Breast epithelium (tissue), 4 donors: ENCODE data around the gene SUPT4H1. TPM values are rescaled to one million over a fixed set of nuclear protein-coding genes. Genes with fewer than 3 reads are reported as not detected.

Experiments used
- DNase-seq, 2 donors: peaks; one replicate each; pipeline ENCODE4 v3.0.0-alpha.2; 2019; ENCODE audit warnings: low spot score in 2 of 2
- H3K27ac ChIP-seq, 2 donors: fragments of 200-600 bp; sonication (generic) in 1 of 2; one replicate each; pipeline ENCODE4 v1.5.1; 2016 to 2019; ENCODE audit warnings: mild to moderate bottlenecking in 1 of 2
- H3K27me3 ChIP-seq, 2 donors: fragments of 200-600 bp; sonication (generic) in 1 of 2; one replicate each; pipeline versions ENCODE4 v1.5.1 to v1.6.0; 2017 to 2019; ENCODE audit warnings: control low read depth in 1 of 2, mild to moderate bottlenecking in 1 of 2
- H3K36me3 ChIP-seq: fragments of 200-600 bp; one replicate; pipeline ENCODE4 v1.5.1; 2019
- H3K4me1 ChIP-seq, 2 donors: fragments of 200-600 bp; sonication (generic); one replicate each; pipeline ENCODE4 v1.5.1; 2016 to 2019; ENCODE audit warnings: control low read depth in 1 of 2
- H3K4me3 ChIP-seq, 3 donors: fragments of 200-600 bp; sonication (generic); 1 replicate in 2 of 3; 2 replicates in 1 of 3; pipeline ENCODE4 v1.5.1; 2016 to 2019; ENCODE audit warnings: mild to moderate bottlenecking in 3 of 3, moderate library complexity in 2 of 3
- H3K9me3 ChIP-seq, 2 donors: fragments of 200-600 bp; sonication (generic) in 1 of 2; one replicate each; pipeline ENCODE4 v1.5.1; 2016 to 2019; ENCODE audit warnings: control low read depth in 1 of 2
- POLR2A ChIP-seq: fragments of 450-650 bp; IDR thresholded peaks from one replicate; pipeline ENCODE4 v1.6.1; 2016; ENCODE audit warnings: antibody characterized with exemption, mild to moderate bottlenecking, moderate library complexity
- POLR2AphosphoS5 ChIP-seq, 3 donors: sonication (generic); formaldehyde crosslinking; IDR thresholded peaks; one replicate each; pipeline ENCODE4 v1.6.1; 2017; ENCODE audit warnings: antibody characterized with exemption in 3 of 3
- intact Hi-C: fragments of 100-400 bp; cut with DNase I; formaldehyde crosslinking; loops from one replicate; pipeline ENCODE4 v1.15.1; 2023; ENCODE audit warnings: low total_unique reads
- total RNA-seq, 3 donors: library from RNA; depleted of rRNA; stranded (reverse); fragments of >200 nt; gene quantifications; one replicate each; pipeline ENCODE4 v1.1.0, GENCODE V29; 2016
- TF ChIP-seq, protein P1 (sequence below), 3 donors: fragments of 450-650 bp; IDR thresholded peaks; one replicate each; pipeline ENCODE4 v1.5.1; 2016 to 2017; ENCODE audit warnings: antibody characterized with exemption in 3 of 3, mild to moderate bottlenecking in 3 of 3, moderate library complexity in 3 of 3

Gene SUPT4H1
- total RNA-seq, 3 donors from 2014 or later, result 46.4 to 61.6 (median 48.2) TPM

- Histone ChIP-seq H3K9me3 (no peaks in the 10 kb centered on the region), H3K27me3 (no peaks in the 10 kb centered on the region), H3K27ac (no peak overlapping the region), H3K4me1 (no peaks in the 10 kb centered on the region), H3K36me3 (no peaks in the 10 kb centered on the region), H3K4me3 (no peak overlapping the region)
- TF ChIP-seq POLR2AphosphoS5 (IDR thresholded peaks at IDR 0.05) (no peak), POLR2A (no peak)
- TF ChIP-seq, protein P1, sequence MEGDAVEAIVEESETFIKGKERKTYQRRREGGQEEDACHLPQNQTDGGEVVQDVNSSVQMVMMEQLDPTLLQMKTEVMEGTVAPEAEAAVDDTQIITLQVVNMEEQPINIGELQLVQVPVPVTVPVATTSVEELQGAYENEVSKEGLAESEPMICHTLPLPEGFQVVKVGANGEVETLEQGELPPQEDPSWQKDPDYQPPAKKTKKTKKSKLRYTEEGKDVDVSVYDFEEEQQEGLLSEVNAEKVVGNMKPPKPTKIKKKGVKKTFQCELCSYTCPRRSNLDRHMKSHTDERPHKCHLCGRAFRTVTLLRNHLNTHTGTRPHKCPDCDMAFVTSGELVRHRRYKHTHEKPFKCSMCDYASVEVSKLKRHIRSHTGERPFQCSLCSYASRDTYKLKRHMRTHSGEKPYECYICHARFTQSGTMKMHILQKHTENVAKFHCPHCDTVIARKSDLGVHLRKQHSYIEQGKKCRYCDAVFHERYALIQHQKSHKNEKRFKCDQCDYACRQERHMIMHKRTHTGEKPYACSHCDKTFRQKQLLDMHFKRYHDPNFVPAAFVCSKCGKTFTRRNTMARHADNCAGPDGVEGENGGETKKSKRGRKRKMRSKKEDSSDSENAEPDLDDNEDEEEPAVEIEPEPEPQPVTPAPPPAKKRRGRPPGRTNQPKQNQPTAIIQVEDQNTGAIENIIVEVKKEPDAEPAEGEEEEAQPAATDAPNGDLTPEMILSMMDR (IDR thresholded peaks at IDR 0.05), result no peak
- intact Hi-C loops, result no loop called here
- DNase-seq, result peak in 1 of 2 donors; percentile 42
These were observed 35.6 kb downstream of the SUPT4H1 start for GRCh38 chr17:58316260-58316960.

- no peaks in the 10 kb centered on the region for H3K4me1 ChIP-seq
- DNase-seq, result no peak
These were observed 36.3 kb downstream of the SUPT4H1 start for GRCh38 chr17:58315750-58316149.

DNA sequence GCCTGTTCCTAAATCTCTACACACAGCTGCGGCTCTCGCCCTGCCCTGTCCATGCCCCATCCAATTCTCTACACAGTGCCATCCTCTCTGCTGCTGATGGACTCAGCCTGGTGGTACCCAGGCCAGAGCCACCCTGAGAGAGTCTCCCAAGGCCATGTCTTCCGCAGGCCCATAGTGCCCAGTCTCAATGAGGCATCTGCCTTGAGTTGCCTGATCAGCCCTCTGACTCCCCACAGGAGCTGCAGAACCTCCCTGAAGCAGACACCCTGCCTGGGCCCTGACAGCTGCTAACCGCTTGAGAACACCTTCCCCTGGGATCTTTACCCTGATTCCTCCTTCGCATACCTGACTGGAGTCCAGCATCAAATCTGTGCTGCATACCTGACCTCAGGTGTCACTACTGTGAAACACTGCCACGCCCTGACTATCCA, 36.7 kb downstream of the SUPT4H1 start:
- Histone ChIP-seq H3K9me3 (no peaks in the 10 kb centered on the region), H3K36me3 (no peaks in the 10 kb centered on the region), H3K27ac (no peak overlapping the region), H3K4me3 (no peak overlapping the region), H3K27me3 (no peaks in the 10 kb centered on the region), H3K4me1 (no peaks in the 10 kb centered on the region)
- DNase-seq, result no peak
- intact Hi-C loops, result no loop called here
- TF ChIP-seq POLR2AphosphoS5 (IDR thresholded peaks at IDR 0.05) (no peak), POLR2A (no peak)
- TF ChIP-seq, protein P1 (IDR thresholded peaks at IDR 0.05), result no peak

More at GRCh38 chr17:58315750-58316149, 36.3 kb downstream of the SUPT4H1 start:
- H3K27me3 ChIP-seq, result no peaks in the 10 kb centered on the region
- no peak overlapping the region for H3K4me3 ChIP-seq
- no peaks in the 10 kb centered on the region for H3K9me3 ChIP-seq
- no peaks in the 10 kb centered on the region for H3K36me3 ChIP-seq
- intact Hi-C loops, result no loop called here
- TF ChIP-seq POLR2A, result no peak
- no peak for TF ChIP-seq POLR2AphosphoS5 (IDR thresholded peaks at IDR 0.05)
- TF ChIP-seq, protein P1 (IDR thresholded peaks at IDR 0.05), result no peak
- H3K27ac ChIP-seq, result no peak overlapping the region

DNA sequence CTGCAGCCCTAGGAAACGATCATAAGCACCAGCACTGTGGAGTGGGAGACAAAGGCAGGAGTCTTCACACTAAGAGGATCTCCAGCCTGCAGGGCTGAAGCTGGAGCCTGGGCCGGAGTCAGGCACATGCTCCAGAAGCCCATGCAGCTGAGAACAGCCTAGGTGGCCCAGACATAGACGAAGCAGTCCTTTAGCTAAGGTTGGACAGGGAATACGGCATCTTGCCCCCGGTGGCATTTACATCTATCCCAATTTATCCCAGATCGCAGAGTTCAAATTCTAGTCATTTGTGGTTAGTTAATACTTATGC, 37.3 kb downstream of the SUPT4H1 start:
- intact Hi-C loops, result no loop called here
- H3K36me3 ChIP-seq, result no peaks in the 10 kb centered on the region
- DNase-seq, result no peak
- TF ChIP-seq POLR2A, result no peak
- TF ChIP-seq POLR2AphosphoS5 (IDR thresholded peaks at IDR 0.05), result no peak
- TF ChIP-seq, protein P1 (IDR thresholded peaks at IDR 0.05), result no peak
- no peak overlapping the region for H3K27ac ChIP-seq
- no peaks in the 10 kb centered on the region for H3K27me3 ChIP-seq
- no peak overlapping the region for H3K4me3 ChIP-seq
- no peaks in the 10 kb centered on the region for H3K9me3 ChIP-seq
- H3K4me1 ChIP-seq, result no peaks in the 10 kb centered on the region

- no peak overlapping the region for H3K27ac ChIP-seq
- no peaks in the 10 kb centered on the region for H3K36me3 ChIP-seq
- H3K27me3 ChIP-seq, result no peaks in the 10 kb centered on the region
- no peak for DNase-seq
- TF ChIP-seq POLR2A (no peak), POLR2AphosphoS5 (IDR thresholded peaks at IDR 0.05) (no peak)
- no peak overlapping the region for H3K4me3 ChIP-seq
- intact Hi-C loops, result no loop called here
- H3K9me3 ChIP-seq, result no peaks in the 10 kb centered on the region
- no peaks in the 10 kb centered on the region for H3K4me1 ChIP-seq
These were observed 37.9 kb downstream of the SUPT4H1 start for GRCh38 chr17:58313815-58314705.
